HepG2 (cell line): ENCODE results near the gene CMIP. TPM values are rescaled to one million over a fixed set of nuclear protein-coding genes. Genes with fewer than 3 reads are reported as not detected.

ENCODE experiments used
- CHD4 ChIP-seq: fragments of 200-600 bp; sonication (generic); IDR thresholded peaks from 2 replicates; pipeline ENCODE4 v1.7.0; 2017; ENCODE audit warnings: mild to moderate bottlenecking, low read length, borderline replicate concordance
- GATAD2A ChIP-seq: IDR thresholded peaks from 2 replicates; pipeline ENCODE4 v1.6.1; 2016
- HIC2 ChIP-seq: sonication (generic); formaldehyde crosslinking; IDR thresholded peaks from 2 replicates; pipeline ENCODE4 v1.9.0; 2022; ENCODE audit warnings: low read depth, missing genetic modification reagents
- HNF4A ChIP-seq: sonication (generic); formaldehyde crosslinking; IDR thresholded peaks from 2 replicates; pipeline ENCODE4 v1.4.0; 2020; ENCODE audit warnings: missing genetic modification reagents
- YEATS2 ChIP-seq: sonication (generic); formaldehyde crosslinking; IDR thresholded peaks from 2 replicates; pipeline ENCODE4 v1.4.0; 2020; ENCODE audit warnings: missing genetic modification reagents, borderline replicate concordance
- ZNF501 ChIP-seq: sonication (generic); formaldehyde crosslinking; IDR thresholded peaks from 2 replicates; pipeline ENCODE4 v1.5.1; 2020; ENCODE audit warnings: mild to moderate bottlenecking, moderate library complexity, missing genetic modification reagents
- polyA plus RNA-seq, 8 experiments: library from polyadenylated mRNA; depleted of rRNA in 3 of 8; stranded (reverse) in 7 of 8; unstranded in 1 of 8; fragments of >200 nt; fragmentation: Illumina TruSeq in 4 of 8; extraction: Trizol in 4 of 8; gene quantifications; 2 replicates each; pipeline versions ENCODE4 v1.2.1 to v1.2.3, GENCODE V29; 2011 to 2016; ENCODE audit warnings: low read depth in 4 of 8, missing spikeins in 1 of 8, mixed read lengths in 1 of 8; ENCODE audit not compliant: insufficient read depth in 1 of 8
- total RNA-seq, 5 experiments: library from RNA; depleted of rRNA; stranded (reverse); fragments of >200 nt; fragmentation: Illumina TruSeq; extraction: Trizol; gene quantifications; 2 replicates each; pipeline ENCODE4 v1.2.3, GENCODE V29; 2016; ENCODE audit warnings: low read depth in 1 of 5
- TF ChIP-seq, protein P1 (sequence below): sonication (generic); formaldehyde crosslinking; IDR thresholded peaks from 2 replicates; pipeline ENCODE4 v1.4.0; 2020; ENCODE audit warnings: missing genetic modification reagents
- TF ChIP-seq, protein P2 (sequence below): sonication (generic); formaldehyde crosslinking; IDR thresholded peaks from 2 replicates; pipeline ENCODE4 v1.5.0; 2020; ENCODE audit warnings: mild to moderate bottlenecking, missing genetic modification reagents, borderline replicate concordance
- TF ChIP-seq, protein P3 (sequence below): sonication (generic); formaldehyde crosslinking; IDR thresholded peaks from 2 replicates; pipeline ENCODE4 v1.8.0; 2022; ENCODE audit warnings: mild to moderate bottlenecking, missing genetic modification reagents; ENCODE audit not compliant: insufficient replicate concordance
- TF ChIP-seq, protein P4 (sequence below): sonication (generic); formaldehyde crosslinking; IDR thresholded peaks from 2 replicates; pipeline ENCODE4 v1.4.0; 2020; ENCODE audit warnings: mild to moderate bottlenecking, missing genetic modification reagents
- TF ChIP-seq, protein P5 (sequence below): sonication (generic); formaldehyde crosslinking; IDR thresholded peaks from 2 replicates; pipeline ENCODE4 v1.4.0; 2020; ENCODE audit warnings: mild to moderate bottlenecking, missing genetic modification reagents

Gene CMIP
- total and polyA plus RNA-seq, 2 of the 13 experiments (the other 11 are each of a cell fraction or from before 2014, with no cell fraction given) = 10.9 to 18.1 TPM

GRCh38 chr16:81513204-81514040, 68.8 kb downstream of the CMIP start (continued):
- TF ChIP-seq HIC2 (CRISPR knock-in tag) (peak; percentile 84), ZNF501 (CRISPR knock-in tag) (peak; percentile 6; the same call in 1 of the 2 replicates), HNF4A (peak; percentile 85), YEATS2 (CRISPR knock-in tag) (peak; percentile 11; the same call in 1 of the 2 replicates), CHD4 (peak; percentile 74; the same call in 1 of the 2 replicates), GATAD2A (CRISPR knock-in tag) (peak; percentile 81)
- TF ChIP-seq, protein P1, sequence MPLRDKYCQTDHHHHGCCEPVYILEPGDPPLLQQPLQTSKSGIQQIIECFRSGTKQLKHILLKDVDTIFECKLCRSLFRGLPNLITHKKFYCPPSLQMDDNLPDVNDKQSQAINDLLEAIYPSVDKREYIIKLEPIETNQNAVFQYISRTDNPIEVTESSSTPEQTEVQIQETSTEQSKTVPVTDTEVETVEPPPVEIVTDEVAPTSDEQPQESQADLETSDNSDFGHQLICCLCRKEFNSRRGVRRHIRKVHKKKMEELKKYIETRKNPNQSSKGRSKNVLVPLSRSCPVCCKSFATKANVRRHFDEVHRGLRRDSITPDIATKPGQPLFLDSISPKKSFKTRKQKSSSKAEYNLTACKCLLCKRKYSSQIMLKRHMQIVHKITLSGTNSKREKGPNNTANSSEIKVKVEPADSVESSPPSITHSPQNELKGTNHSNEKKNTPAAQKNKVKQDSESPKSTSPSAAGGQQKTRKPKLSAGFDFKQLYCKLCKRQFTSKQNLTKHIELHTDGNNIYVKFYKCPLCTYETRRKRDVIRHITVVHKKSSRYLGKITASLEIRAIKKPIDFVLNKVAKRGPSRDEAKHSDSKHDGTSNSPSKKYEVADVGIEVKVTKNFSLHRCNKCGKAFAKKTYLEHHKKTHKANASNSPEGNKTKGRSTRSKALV (CRISPR knock-in tag) = no peak
- TF ChIP-seq, protein P2, sequence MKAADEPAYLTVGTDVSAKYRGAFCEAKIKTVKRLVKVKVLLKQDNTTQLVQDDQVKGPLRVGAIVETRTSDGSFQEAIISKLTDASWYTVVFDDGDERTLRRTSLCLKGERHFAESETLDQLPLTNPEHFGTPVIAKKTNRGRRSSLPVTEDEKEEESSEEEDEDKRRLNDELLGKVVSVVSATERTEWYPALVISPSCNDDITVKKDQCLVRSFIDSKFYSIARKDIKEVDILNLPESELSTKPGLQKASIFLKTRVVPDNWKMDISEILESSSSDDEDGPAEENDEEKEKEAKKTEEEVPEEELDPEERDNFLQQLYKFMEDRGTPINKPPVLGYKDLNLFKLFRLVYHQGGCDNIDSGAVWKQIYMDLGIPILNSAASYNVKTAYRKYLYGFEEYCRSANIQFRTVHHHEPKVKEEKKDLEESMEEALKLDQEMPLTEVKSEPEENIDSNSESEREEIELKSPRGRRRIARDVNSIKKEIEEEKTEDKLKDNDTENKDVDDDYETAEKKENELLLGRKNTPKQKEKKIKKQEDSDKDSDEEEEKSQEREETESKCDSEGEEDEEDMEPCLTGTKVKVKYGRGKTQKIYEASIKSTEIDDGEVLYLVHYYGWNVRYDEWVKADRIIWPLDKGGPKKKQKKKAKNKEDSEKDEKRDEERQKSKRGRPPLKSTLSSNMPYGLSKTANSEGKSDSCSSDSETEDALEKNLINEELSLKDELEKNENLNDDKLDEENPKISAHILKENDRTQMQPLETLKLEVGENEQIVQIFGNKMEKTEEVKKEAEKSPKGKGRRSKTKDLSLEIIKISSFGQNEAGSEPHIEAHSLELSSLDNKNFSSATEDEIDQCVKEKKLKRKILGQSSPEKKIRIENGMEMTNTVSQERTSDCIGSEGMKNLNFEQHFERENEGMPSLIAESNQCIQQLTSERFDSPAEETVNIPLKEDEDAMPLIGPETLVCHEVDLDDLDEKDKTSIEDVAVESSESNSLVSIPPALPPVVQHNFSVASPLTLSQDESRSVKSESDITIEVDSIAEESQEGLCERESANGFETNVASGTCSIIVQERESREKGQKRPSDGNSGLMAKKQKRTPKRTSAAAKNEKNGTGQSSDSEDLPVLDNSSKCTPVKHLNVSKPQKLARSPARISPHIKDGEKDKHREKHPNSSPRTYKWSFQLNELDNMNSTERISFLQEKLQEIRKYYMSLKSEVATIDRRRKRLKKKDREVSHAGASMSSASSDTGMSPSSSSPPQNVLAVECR (CRISPR knock-in tag) = peak; percentile 77; the same call in 1 of the 2 replicates
- TF ChIP-seq, protein P3, sequence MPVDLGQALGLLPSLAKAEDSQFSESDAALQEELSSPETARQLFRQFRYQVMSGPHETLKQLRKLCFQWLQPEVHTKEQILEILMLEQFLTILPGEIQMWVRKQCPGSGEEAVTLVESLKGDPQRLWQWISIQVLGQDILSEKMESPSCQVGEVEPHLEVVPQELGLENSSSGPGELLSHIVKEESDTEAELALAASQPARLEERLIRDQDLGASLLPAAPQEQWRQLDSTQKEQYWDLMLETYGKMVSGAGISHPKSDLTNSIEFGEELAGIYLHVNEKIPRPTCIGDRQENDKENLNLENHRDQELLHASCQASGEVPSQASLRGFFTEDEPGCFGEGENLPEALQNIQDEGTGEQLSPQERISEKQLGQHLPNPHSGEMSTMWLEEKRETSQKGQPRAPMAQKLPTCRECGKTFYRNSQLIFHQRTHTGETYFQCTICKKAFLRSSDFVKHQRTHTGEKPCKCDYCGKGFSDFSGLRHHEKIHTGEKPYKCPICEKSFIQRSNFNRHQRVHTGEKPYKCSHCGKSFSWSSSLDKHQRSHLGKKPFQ (CRISPR knock-in tag) = peak; percentile 94
- TF ChIP-seq, protein P4, sequence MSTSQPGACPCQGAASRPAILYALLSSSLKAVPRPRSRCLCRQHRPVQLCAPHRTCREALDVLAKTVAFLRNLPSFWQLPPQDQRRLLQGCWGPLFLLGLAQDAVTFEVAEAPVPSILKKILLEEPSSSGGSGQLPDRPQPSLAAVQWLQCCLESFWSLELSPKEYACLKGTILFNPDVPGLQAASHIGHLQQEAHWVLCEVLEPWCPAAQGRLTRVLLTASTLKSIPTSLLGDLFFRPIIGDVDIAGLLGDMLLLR (CRISPR knock-in tag) = 0 out of 2 replicates have a peak, but pooled peaks have one; percentile 48
- TF ChIP-seq, protein P5, sequence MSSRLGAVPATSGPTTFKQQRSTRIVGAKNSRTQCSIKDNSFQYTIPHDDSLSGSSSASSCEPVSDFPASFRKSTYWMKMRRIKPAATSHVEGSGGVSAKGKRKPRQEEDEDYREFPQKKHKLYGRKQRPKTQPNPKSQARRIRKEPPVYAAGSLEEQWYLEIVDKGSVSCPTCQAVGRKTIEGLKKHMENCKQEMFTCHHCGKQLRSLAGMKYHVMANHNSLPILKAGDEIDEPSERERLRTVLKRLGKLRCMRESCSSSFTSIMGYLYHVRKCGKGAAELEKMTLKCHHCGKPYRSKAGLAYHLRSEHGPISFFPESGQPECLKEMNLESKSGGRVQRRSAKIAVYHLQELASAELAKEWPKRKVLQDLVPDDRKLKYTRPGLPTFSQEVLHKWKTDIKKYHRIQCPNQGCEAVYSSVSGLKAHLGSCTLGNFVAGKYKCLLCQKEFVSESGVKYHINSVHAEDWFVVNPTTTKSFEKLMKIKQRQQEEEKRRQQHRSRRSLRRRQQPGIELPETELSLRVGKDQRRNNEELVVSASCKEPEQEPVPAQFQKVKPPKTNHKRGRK = no peak
